IPS-NIHi7 (cell line): ENCODE data around the gene RIN3.

Source experiments
- DNase-seq: peaks from one replicate; pipeline ENCODE4 v3.0.0; 2012; ENCODE audit warnings: mixed read lengths; ENCODE audit errors: extremely low spot score

Gene RIN3

DNA sequence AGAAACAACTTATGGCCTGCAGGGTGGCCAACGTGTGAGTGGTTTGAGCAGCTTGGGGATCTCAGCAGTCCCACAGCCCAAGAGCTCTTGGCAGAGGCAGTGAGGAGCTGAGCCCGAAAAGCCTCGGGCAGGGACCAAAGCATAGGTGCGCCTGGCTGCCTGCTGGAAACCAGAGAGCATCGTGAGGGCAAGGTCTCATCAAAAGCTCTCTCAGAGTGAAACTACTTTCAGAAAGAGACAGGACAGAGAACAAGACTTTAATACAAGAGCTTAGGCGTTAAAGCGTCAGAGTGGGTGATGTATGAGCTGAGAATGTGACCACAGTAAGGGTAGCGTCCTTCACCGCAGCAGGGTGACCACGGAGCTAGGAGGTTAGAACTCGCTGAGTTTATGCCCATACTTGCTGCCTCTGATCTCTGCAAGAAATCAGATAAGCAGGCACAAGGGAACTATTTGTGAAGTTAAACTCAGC lies 204.0 kb downstream of the RIN3 start:
- no peak for DNase-seq

DNA sequence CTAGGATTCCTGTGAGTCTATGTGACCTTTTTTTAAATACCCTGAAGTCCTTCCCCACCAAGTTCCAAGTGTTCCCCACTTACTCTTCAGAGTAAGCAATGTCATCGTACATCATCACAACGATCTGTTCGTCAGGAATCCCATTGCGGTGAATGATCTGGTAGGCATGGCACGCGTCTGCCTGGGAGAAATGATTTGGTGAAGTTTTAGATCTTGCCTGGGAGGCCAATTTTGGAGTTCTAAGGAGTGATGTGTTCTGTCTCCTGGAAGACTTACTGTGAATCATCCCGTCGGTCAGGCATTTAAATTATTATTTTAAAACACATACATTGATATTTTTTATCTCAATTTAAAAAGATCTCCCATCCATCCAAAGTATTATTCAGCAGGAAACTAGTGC lies 205.1 kb downstream of the RIN3 start:
- no peak for DNase-seq

DNA sequence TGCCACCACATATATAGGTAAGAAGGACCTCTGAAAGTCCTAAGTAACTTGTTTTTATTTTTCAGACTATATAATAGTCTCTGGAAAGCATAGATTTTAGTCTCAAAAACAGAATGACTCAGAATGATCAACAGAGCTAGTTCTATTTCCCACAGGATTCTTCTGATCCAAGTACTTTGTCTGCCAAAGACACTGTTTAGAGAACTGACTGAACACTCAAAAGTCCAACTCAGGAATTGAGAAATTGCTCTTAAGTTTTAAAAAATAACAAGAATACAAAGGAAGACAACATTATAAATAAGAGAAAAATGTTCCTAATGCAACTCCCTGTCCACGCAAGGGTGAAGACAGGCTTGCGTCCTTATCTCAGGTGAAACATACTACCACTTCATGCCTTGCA lies 205.8 kb downstream of the RIN3 start:
- no peak for DNase-seq

DNA sequence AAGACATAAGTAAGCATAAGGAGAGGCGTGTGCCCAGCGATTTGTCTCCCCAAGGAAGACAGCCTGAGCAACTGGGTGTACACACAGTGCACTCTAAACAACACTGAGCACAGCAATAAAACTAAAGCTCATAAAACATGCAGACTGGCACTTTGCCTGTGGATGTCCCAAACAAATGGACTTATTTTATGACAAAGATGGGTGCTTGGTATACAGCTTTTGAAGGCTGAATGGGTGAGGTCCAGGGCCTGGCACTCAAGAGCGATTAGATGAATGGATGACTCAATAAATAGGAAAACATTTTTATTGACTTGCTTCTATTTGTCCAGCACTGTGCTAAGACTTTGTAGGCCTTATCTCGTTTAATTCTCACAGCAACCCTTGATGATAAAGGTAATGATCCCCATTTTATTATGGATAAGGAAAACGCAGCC lies 206.3 kb downstream of the RIN3 start:
- DNase-seq: no peak

GRCh38 chr14:92724516-92725340 lies 211.1 kb downstream of the RIN3 start:
- no peak for DNase-seq

DNA sequence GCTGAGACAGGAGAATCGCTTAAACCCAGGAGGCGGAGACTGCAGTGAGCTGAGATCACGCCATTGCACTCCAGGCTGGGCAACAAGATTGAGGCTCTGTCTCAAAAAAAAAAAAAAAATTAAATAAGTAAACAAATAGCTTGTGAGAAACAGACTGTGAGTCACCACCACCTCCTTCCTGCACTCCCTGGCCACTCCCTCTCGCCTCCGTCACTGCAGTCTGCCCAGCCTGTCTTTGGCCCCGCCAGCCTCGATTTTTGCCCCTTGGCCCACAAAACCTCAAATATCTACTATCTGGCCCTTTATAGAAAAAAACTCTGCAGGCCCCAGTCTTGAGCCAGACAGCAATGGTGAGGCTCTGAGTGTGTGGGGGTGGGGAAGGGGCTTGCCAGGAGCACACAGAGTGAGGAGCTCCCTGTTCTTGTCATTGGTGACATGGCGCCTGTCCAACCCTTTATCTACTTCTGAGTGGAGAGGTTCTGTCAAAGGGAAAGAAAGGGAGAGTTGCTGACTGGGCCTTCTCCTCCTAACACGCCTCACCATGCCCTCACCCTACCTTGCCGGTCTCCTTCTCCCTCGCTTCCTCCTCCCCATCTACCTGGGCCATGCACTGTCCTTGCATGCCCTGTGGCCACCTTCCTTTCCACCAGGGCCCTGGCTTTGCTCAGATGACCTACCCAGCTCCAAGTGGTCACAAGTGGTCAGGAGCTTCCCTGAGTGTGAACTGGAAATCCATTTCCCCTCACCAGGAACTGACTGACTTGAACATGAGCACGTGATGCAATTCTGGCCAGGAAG lies 212.8 kb downstream of the RIN3 start:
- DNase-seq: no peak

DNA sequence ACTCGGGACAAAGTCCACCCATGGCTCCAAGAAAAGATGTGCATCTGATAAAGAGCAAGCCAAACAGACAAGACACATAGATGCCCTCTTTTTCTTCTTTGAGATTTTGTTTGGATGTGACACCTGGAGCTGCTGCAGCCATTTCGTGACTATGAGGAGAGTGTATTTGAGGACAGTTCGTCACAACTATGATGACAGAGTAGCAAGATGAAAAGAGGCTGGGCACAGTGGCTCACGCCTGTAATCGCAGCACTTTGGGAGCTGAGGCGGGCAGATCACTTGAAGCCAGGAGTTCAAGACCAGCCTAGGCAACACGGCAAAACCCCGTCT lies 213.3 kb downstream of the RIN3 start:
- no peak for DNase-seq

DNA sequence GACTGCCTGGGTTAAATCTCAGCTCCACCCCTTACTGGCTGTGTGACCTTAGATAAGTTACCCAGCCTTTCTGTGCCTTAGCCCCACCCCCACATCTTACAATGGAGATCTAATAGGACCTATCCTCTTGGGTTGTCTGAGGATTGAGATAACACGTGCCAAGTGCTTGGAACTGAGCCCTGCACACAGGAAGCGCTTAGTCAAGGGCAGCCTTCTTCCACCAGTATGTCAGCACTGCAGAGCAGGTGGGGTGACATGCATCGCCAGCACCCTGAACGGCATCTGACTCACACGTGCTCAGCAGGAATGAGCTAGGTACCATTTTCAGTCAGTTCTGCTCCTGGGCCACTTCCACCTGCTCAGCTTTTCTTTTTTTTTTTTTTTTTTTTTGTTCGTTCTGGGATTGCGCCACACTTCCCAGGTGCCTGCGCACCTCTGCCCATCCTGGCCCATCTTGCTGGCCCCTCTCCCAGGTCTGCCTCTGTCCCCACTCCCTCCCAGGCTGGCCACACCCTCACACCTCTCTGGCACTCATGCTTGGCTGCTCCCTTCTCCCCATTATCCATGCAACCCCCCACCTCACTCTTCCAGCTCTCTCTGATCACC lies 215.3 kb downstream of the RIN3 start:
- no peak for DNase-seq

DNA sequence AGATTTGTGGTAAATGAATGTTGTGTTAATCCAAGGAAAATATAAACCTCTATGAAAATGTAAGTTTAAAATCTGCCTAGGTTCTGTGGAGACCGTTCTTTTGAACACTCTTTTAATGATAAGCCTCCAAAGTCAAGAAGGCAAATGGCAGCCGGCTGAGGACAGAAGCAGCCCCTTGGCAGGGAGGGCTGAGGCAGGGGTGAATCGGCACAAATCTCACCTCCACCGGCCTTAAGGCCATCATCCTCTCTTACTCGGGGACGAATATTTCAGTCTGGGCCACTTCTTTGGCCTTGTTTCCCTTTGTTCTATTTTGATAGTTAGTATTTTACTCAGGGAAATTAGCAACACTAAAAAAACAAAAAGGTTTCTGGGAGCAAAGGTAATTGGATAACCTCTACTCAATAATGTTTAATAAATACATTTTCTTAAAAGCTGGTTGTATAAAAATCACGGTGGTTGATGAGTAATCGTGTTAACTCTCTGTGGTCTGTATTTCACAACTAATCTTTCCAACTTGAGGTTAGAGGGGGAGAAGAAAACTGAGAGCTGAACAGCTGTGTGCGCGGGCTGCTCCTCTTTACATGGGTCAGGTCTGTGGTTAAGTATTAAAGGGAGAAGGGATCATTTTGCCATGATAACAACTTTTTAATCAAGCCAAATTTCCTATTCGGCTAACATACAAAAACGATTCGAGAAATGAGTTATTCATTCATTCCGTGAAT lies 216.2 kb downstream of the RIN3 start:
- no peak for DNase-seq

DNA sequence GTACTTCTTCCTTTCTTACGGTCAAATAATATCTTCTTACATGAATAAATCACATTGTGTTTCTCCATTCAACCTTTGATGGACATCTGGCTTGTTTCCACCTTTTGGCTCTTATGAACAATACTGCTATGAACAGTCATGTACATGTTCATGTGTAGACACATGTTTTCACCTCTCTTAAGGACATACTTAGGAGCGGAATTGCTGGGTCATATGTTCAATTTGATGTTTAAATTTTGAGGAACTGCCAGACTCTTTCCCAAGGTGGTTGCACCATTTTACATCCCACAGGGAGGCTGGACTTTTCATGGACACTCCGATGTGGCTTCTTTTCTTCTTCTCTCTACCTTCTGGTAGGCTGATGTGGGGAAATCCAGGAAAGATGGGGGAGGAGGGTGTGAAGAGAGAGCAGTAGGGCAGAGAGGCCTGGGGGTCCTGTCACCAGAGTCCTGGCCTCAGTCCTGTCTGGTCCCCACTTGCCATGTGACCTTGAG lies 218.1 kb downstream of the RIN3 start:
- DNase-seq: no peak

- no peak for DNase-seq
Measured at GRCh38 chr14:92733007-92733406, 219.4 kb downstream of the RIN3 start.

DNA sequence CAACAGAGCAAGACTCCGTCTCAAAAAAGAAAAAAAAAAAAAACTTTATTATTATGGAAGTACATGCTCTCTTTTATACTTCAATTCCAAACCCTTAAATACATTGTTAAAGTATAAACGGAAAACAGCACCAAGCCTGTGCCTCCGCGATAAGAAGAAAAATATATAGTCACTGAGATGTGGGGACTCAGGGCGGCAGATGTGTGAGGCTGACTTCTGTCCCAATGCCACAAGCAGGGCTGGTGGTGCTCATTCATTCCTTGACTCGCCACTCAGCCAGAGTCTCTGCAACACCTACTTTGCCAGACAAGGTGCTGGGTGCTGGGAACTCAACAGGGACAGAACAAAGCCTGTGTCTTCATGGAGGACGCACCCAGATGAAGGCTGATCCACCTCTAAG lies 221.0 kb downstream of the RIN3 start:
- DNase-seq: no peak

DNA sequence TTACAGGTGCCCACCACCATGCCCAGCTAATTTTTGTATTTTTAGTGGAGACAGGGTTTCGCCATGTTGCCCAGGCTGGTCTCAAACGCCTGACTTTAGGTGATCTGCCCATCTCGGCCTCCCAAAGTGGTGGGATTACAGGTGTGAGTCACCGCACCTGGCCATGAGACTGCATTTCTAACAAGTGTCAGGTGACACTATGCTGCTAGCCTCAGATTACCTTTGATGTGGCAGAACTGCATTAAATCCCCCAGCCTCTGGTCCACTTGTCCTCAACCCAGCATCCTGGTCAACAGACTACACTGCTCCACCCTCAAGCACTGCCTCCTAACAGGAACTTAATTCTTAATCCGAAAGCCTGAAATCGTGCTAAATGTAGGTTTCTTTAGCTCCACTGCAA lies 221.8 kb downstream of the RIN3 start:
- DNase-seq: no peak

DNA sequence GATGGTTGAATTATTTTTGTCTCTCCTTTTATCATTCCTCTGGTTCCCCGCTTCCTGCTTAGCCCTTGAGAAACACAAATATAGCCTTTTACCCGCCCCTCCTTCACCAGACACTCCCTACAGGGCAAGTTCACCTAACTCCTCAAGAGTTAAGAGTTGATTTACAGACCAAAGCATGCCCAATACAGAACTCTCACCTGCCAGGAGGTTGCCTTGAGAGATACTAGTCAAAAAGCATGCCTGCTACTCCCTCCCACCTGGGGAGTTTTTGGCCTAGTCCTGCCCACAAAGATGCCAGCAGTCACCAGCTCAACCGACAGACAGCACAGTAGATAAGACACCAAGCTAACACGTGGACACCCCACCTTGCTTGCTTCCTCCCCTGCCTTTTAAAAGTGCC lies 223.6 kb downstream of the RIN3 start:
- DNase-seq: no peak

DNA sequence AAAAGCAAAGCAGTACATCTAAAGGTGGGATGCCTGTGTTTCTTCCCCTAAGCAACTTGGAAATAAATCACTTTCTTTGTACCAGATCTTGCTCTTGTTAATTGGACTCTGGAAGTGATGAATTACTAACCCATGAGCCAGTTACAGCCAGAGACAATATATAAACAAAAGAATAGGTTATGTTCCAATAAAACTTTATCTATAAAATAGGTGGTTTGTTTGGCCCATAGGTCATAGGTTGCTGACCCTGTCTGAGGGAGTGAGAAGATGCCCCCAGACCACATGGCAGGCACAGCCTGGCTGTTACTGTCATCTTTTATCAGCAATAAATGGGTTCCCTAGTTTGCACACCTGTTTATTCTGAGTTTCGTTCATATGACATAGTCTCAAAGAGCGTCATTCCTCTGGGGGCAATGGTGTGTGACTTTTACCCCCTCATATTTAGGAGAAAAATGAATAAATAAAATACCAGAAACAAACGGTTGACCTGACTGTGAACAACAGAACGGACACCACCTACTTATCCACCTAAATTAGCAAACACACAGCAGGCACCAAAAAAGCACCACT lies 224.1 kb downstream of the RIN3 start:
- DNase-seq: no peak
